Mesothelial cell of epicardium (in vitro differentiated cells): Measurements from ENCODE around the gene NTN4. TPM values are rescaled to one million over a fixed set of nuclear protein-coding genes. Genes with fewer than 3 reads are reported as not detected.
"Not testable (repeated sequence)": the region's sequence is repeated elsewhere in the genome, so short reads cannot be mapped to it uniquely, and the experiment has no call there.

Experiments
- DNase-seq, 2 experiments: peaks; one replicate each; pipeline ENCODE4 v3.0.0; 2021; ENCODE audit warnings: low spot score in 2 of 2; ENCODE audit not compliant: unreplicated experiment in 2 of 2
- H3K27ac Mint-ChIP-seq: 2 replicates; pipeline ENCODE4 v1.8.0; 2021; ENCODE audit warnings: mixed read lengths
- H3K27me3 Mint-ChIP-seq: 2 replicates; pipeline ENCODE4 v1.8.0; 2021; ENCODE audit warnings: low read depth, mixed read lengths
- H3K36me3 Mint-ChIP-seq: 2 replicates; pipeline ENCODE4 v1.8.0; 2021; ENCODE audit warnings: mixed read lengths
- H3K4me1 Mint-ChIP-seq: 2 replicates; pipeline ENCODE4 v1.8.0; 2021; ENCODE audit warnings: mixed read lengths
- H3K4me3 Mint-ChIP-seq: 2 replicates; pipeline ENCODE4 v1.8.0; 2021; ENCODE audit warnings: mild to moderate bottlenecking, moderate library complexity, mixed read lengths
- H3K9me3 Mint-ChIP-seq: 2 replicates; pipeline ENCODE4 v1.8.0; 2021; ENCODE audit warnings: mixed read lengths
- CTCF ChIP-seq: fragments of 200-600 bp; sonication (generic); IDR thresholded peaks from one replicate; pipeline ENCODE4 v1.5.0; 2021; ENCODE audit warnings: antibody characterized with exemption; ENCODE audit not compliant: unreplicated experiment
- total RNA-seq: library from RNA; stranded (reverse); gene quantifications from 3 replicates; pipeline ENCODE4 v1.2.1, GENCODE V29; 2021

Gene NTN4
- total RNA-seq, 1 donor from 2014 or later: 6.0 TPM

- H3K27ac Mint-ChIP-seq: no peak overlapping the region
Measured at GRCh38 chr12:95739561-95740313, 50.8 kb downstream of the NTN4 start.

GRCh38 chr12:95738024-95738611, 52.4 kb downstream of the NTN4 start:
- no peak overlapping the region for H3K27ac Mint-ChIP-seq
- no peaks in the 10 kb centered on the region for H3K9me3 Mint-ChIP-seq
- peaks cover 8% of the 10 kb centered on the region for H3K4me1 Mint-ChIP-seq
- TF ChIP-seq CTCF: no peak
- peaks cover 17% of the 10 kb centered on the region for H3K27me3 Mint-ChIP-seq
- H3K36me3 Mint-ChIP-seq: no peaks in the 10 kb centered on the region
- DNase-seq: no peak
- H3K4me3 Mint-ChIP-seq: no peak overlapping the region

More at GRCh38 chr12:95739561-95740313, 50.8 kb downstream of the NTN4 start:
- no peak for DNase-seq
- H3K27me3 Mint-ChIP-seq: peaks cover 17% of the 10 kb centered on the region
- no peak overlapping the region for H3K4me3 Mint-ChIP-seq
- H3K9me3 Mint-ChIP-seq: peaks cover 4% of the 10 kb centered on the region
- TF ChIP-seq CTCF: no peak
- H3K4me1 Mint-ChIP-seq: no peaks in the 10 kb centered on the region
- peaks cover 2% of the 10 kb centered on the region for H3K36me3 Mint-ChIP-seq

DNA sequence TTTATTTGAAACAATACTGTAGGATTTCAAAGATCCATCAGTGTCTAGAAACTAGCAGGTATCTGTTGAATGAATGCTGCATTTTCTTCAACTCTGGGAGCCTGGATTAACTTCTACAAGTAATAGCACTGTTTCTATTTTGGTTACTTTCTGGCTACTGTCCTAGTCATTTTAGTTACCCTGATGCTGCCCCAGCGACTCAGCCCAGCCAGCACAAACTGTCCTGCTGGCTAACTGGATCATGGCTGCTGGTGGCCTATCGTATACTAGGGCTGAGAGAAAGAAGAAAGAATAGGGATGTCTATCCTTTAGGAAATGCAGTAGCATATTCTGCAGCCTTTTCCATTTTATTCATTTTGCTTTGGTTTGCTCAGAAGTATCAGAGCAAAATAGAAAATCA, 53.9 kb downstream of the NTN4 start:
- Mint-ChIP-seq H3K9me3 (no peaks in the 10 kb centered on the region), H3K27ac (no peak overlapping the region), H3K27me3 (peaks cover 19% of the 10 kb centered on the region), H3K36me3 (peaks cover under 1% of the 10 kb centered on the region), H3K4me1 (peaks cover 13% of the 10 kb centered on the region), H3K4me3 (no peak overlapping the region)
- no peak for TF ChIP-seq CTCF
- DNase-seq: no peak

DNA sequence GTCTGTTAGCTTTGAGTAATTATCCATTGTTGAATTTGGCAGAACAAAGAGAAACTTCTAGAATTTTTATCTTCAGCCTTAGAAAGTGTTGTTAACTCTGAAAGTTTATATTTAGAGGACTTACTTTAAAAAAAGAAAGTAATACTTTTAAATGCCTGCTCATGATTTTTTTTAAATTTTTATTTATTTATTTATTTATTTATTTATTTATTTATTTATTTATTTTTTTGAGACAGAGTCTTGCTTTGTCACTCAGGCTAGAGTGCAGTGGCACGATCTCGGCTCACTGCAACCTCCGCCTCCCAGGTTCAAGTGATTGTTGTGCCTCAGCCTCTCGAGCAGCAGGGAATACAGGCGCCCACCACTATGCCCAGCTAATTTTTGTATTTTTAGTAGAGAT, 54.8 kb downstream of the NTN4 start:
- H3K36me3 Mint-ChIP-seq, DNase-seq, H3K4me3 Mint-ChIP-seq, H3K9me3 Mint-ChIP-seq, H3K27ac Mint-ChIP-seq: not testable (repeated sequence)
- Mint-ChIP-seq H3K27me3 (peaks cover 23% of the 10 kb centered on the region), H3K4me1 (peaks cover 13% of the 10 kb centered on the region)

- Mint-ChIP-seq H3K4me3 (no peak overlapping the region), H3K4me1 (peaks cover 13% of the 10 kb centered on the region), H3K36me3 (peaks cover 3% of the 10 kb centered on the region), H3K27ac (peak overlapping the region; percentile 29), H3K27me3 (peaks cover 24% of the 10 kb centered on the region), H3K9me3 (no peaks in the 10 kb centered on the region)
- no peak for DNase-seq
- no peak for TF ChIP-seq CTCF
Measured at GRCh38 chr12:95733141-95733825, 57.3 kb downstream of the NTN4 start.

- peaks cover 12% of the 10 kb centered on the region for H3K27me3 Mint-ChIP-seq
- no peak overlapping the region for H3K4me3 Mint-ChIP-seq
- peaks cover 13% of the 10 kb centered on the region for H3K4me1 Mint-ChIP-seq
- H3K9me3 Mint-ChIP-seq: peaks cover 8% of the 10 kb centered on the region
- TF ChIP-seq CTCF: no peak
- H3K36me3 Mint-ChIP-seq: peaks cover 10% of the 10 kb centered on the region
- no peak overlapping the region for H3K27ac Mint-ChIP-seq
- DNase-seq: no peak
Measured at GRCh38 chr12:95731519-95731958, 59.0 kb downstream of the NTN4 start.
